ENCODE data around the gene F13A1.

GRCh38 chr6:6105472-6106036 lies 214.9 kb downstream of the F13A1 start:
- no peak for TF ChIP-seq CTCF (IDR thresholded peaks at IDR 0.05)
- TF ChIP-seq POLR2A (IDR thresholded peaks at IDR 0.05): no peak
